Ureter (tissue), 1 donor: ENCODE measurements around the gene DPM2. TPM values are rescaled to one million over a fixed set of nuclear protein-coding genes. Genes with fewer than 3 reads are reported as not detected.

Experiments used
- DNase-seq: peaks from one replicate; pipeline ENCODE4 v3.0.0-alpha.2; 2020; ENCODE audit warnings: low spot score
- total RNA-seq: library from RNA; stranded (reverse); gene quantifications from one replicate; pipeline ENCODE4 v1.2.4, GENCODE V29; 2023
- donor health status: DM: yes; HTN: yes; CAD: no.

The DPM2 gene
- total RNA-seq, 1 donor from 2014 or later: 41.1 TPM

DNA sequence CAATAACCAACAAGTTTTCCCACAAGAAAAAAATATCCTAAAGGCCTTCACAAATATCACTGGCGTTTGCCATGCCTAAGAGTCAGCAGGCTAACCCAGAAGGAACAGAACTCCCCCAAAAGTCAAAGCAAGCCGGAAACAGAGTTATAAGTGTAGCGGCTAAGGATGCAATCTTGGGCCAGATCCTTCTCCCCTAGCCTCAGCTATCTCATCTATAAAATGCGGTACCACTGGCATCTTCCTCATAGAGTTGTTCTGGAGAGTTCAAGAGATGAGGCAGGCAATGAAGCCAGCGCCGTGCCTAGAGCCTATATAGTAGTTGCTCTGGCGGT, 632 bp downstream of the DPM2 start:
- no peak for DNase-seq

DNA sequence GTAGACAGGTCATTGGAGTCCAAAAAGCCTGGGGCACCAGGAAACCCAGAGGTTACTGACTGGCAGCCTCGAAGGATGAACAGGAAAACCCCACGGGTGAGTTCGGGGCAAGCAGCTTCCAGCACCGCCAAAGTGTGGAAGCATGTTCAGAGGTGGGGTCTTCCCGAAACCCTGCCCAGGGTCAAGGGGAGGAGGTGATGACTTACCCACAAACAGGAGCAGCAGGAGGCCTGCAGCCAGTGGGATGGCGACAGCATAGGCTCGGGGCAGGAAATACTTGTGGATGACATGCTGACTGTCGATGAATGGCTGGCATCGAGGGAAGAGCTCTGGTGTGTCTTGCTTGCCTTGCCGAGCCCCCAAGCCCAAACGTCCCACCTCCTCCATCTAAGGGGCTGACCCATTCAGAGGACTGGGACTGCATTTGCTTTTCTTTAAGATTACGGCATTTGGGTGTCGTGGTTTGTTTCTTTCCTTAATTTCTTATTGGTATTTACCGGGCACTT, 1.3 kb downstream of the DPM2 start:
- no peak for DNase-seq

DNA sequence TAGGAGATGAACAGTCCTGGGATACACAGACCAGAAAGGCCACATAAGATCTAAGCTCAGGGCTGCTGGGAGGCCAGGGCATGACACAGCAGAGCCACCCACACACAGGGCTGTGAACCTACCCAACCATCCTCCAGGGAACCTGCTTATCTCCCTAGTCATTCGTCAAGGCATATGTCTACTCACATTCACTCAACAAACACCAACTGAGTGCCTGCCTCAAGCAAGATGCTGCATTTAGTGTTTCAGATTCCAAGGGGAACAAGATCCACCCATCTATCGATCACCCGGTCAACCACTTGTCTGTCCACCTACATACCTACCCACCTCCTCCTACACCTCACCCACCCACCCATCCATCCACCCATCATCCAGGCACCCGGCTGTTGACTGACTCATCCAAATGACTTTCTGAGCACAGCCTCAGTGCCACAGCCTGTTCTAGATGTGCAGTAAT, 1.9 kb downstream of the DPM2 start:
- DNase-seq: no peak

DNA sequence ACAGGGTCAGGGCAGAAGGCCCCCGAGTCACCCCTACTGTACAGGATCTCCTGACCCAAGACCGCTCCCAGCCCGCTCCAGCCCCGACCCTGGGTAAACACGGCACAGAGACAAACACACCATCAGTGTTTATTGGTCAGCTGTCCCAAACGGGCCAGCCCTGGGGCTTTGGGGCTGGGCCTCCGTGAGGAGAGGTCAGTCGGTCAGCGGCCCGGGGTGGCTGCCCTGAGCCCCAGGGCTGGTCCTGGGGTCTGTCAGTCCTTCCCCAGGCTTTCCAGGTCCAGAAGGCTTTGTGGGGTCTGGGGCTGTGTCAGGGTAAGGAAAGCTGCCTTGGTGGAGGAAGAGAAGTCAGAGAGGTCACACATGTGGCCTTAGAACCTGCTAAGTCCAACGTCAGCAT, 2.7 kb downstream of the DPM2 start:
- DNase-seq: no peak

DNA sequence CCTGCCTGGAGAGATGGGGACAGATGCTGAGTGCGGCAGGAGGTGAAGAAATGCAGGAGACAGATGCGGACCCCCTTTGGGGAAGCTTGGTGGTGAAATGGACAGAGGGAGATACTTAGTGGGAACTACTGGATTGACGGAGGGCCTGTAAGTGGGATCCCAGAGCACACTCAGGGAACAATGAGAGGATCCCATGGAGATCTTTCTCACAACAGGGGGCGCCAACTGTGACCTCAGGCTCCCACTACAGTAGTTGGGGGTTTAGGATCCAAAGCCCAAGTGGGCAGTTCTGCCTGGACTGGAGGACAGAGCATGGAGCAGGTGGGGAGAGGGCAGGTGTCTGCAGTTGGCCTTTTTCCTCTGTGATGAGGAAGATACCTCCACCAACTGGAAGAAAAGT, 3.4 kb downstream of the DPM2 start:
- DNase-seq: no peak

DNA sequence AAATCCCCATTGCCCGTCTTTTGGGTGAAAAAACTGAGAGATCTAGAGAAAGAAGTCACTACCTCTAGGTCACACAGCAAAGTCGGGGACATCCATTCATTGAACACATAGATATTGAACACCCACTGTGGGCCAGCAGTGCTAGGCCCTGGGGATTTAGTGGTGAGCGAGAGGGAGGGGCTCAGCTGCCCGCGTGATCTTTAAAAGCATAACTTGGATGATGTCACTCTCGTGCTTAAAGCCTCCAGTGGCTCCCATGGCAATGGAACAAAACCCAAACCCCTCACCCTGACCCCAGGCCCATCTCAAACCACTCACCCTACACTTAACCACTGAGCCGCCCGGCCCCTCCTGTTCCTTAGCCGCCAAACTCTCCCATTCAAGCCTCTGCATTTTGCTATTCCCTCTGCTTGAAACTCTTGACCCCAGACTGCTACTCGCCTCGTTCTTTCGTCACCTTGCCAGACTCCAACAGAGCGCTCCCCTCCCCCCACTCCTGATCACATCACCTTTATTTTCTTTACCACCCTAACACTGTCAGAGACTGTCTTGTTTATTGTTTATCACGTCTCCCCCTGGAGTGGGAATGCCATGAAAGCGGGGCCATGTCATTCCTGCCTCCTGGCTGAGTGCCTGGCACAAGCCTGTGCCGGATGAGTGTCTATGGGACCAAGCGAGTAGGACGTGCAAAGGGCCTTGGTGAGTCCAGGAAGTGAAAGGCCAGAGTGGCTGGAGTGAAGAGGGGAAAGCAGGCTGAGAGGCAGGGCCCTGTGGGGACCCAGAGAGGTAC, 6.4 kb downstream of the DPM2 start:
- no peak for DNase-seq

DNA sequence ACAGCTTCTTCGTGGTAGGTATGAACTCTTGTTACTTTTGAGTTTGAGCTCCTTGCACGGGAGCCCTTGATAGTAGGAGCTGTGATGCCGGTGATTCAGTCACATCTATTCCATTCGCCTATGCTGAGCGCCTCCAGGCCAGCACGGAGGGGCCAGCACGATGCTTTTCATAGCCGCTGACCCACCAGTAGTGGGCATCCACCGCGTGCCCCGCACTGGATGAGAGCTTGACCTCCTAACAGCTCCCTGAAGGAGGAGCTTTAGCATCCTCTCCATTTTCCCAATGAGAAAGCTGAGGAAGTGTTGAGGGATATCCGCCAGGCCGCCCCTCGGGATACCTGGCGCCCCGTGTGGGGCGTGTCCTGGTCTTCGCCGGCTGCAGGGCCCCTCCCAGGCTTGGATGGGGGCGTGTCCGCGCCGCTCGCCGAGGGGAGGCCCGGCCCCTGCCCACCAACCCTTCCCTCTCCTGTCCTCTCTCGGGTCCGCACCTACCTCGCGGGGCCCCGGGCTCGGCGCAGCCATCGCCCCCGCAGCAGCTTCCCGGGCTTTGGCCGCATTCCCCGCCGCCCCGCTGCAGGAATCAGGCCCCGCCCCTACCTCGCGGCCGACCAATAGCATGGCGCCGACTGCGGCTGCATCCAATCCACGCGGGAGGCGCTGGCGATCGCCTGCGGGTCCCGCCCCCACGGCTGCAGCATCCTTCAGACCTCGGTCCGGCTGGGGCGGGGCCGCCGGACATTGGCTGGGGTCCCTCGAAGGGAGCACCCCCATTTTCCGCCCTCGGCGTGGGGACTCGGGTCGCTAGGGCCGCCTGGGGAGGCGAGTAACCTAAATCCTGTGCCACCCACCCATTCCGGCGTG, 7.2 kb downstream of the DPM2 start, which contains the start of gene PIP5KL1:
Gene PIP5KL1, minus strand, starts transcription at position 547 of the 861 bp plus-strand sequence. Its CDS starts 25 bp downstream, at position 522.
- no peak for DNase-seq

DNA sequence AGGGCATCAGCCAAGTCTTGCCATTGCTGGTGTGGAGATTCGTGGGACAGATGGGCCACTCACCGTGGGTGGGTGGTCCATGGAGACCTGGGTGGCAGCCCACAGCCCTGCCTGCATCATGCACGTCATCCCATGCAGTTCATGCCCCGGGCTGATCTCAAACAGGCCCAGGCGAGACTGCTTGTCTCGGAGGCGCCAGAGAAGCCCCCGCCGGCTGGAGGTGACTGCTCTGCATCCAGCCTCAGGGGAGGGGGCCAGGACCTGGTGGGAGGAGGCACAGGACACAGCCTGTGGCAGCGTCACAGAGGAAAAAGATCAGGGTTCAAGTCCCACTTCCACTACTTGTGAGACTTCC, 8.1 kb downstream of the DPM2 start:
- no peak for DNase-seq

DNA sequence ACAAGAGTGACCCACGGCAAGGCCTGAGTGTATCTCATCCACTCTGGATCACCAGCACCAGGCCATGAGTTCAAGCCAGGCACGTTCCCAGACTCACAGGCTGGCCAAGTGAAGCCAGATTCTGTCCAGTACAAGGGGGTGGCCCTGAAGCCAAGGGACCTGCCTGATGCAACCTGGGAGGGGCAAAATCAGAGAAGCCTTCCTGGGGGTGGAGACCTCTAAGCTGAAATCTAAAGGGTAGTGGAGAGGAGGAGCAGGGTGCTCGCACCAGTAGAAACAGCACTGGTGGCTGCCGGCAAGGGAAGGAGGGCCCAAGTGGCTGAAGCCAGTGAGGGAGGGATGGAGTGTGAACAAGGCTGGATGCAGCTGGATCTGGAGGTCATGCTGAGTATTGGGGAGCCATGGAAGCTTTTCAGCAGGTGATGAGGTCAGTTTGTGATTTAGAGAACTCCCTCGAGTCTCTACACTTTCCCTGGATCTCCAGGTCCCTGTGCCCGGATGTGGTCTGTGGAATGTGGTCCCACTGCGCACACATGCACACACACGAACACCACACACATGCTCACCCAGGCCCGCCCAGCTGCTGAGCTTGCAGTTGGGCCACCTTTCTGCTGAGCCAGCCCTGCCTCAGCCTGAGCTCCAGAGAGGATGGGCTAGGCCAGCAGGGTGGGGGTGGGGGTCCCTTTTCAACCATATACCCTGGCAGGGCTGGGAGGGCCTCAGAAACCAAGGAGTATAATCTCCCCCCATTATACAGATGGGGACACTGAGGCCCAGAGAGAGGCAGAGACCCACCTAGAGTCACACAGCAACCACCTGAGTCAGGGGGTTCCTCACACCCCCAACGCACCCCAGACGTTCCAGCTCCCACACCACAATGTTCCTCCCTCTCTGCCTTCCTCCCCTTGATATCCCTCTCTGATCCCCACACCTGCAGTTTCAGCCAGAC, 8.7 kb downstream of the DPM2 start:
- no peak for DNase-seq

DNA sequence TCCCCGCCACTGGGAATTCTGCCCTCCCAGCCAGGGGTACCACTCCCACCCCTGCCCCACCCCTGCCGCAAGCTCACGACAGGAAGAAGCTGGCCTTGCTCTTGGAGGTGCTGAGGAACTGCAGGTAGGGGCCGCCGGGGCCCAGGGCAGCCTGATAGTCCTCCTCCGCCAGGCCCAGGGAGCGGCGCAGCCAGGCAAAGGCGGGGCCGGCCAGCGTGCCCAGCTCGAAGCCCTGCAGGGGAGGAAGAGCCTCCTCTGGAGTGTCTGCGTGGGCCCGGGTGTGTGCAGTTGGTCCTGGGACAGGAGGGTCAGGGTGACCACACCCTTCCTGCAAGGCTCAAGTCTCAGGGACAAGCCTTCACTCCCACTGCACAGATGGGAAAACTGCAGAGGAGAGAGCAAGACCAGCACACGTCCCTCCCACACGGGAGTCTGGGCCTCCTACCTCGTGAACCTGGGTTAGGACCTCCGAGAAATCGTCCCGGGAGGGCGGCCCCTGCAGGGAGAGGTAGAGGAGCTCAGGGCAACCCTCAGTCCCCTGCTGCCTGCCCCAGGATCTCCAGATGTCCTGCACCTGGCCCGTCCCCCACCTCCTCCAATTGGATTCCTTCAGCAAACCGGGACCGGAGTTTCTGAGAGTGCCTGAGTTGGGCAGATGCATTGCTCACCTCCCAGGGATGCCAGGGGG, 9.5 kb downstream of the DPM2 start:
- DNase-seq: no peak

DNA sequence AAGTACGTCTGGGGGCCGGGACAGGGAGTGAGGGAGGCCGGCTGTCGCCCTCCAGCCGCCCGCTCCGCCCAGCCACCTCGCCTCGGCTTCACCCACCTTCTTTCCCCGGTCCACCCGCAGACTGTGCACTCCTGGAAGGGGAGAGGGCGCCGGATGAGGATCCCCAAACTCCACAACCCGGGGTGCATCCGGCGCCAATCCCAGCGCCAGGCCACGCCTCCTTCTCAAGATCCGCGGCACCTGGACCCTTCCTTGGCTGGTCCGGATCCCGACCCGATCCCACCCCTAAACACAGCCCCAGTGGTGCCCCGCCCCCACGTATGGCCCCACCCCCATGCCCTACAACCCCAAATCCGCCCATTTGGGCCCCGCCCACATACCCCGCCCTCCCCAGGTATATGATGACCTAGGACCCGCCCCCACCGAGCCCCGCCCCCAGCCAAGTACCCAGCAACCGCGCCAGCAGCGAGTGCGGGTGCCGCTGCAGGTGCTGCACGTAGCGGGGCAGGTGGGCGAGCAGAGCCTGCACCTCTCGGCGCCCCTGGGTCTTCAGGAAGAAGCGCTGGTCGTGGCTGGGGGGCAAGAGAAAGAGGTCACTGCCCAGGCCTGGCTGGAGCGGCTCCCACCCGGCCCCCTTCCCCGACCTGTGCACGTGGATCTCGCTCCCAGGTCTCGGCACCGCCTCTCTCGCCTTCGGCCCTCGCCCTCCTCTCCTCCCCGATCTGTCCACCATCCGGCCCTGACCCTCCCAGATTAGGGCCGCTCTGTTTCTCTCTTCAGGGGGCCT, 10.3 kb downstream of the DPM2 start:
- no peak for DNase-seq

DNA sequence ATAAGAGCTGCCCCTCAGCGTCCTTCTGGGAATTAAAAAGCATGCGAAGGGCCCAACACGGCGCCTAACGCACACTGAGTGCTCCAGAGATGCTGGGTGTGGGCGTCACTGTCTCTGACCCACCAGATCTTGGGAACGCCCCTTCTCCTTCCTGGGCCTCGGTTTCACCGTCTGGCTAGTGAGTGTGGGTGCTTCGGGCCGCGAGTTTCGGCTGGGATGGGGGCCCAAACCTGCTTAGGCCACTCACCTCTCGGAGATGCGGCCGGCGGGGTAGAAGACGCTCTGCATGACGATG, 10.8 kb downstream of the DPM2 start:
- DNase-seq: no peak

DNA sequence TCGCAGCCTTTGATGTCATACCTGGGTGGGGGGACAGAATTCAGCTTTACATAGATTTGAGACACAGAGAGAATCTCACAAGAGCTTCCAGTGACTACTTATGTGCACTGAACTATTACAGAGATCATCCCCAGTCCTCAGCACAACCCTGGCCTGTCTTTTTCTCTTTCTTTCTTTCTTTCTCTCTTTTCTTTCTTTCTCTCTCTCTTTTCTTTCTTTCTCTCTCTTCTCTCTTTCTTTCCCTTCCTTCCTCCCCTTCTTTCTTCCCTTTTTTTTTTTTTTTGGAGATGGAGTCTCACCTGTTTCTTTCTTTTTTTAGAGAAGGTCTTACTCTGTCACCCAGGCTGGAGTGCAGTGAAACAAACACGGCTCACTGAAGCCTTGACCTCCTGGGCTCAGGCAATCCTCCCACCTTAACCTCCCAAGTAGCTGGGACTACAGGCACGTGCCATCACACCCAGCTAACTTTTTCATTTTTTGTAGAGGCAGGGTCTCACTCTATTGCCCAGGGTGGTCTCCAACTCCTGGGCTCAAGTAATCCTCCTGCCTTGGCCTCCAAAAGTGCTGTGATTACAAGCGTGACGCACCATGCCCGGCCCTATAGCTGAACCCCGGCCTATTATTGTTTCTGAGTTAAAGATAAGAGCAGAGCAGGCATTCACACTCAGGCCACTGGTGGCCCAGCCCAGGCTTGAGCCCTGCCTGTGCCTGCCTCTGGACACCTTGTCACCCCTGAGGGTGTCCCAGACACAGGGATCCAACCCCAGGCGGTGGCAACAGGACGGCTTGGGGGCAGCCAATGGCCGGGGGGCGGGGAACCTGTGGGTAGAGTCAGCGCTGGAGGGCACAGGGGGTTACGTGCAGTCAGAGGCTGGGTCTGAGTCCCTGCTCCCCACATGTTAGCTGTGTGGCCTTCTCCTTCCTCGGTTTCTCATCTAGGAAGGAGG, 11.4 kb downstream of the DPM2 start:
- no peak for DNase-seq

DNA sequence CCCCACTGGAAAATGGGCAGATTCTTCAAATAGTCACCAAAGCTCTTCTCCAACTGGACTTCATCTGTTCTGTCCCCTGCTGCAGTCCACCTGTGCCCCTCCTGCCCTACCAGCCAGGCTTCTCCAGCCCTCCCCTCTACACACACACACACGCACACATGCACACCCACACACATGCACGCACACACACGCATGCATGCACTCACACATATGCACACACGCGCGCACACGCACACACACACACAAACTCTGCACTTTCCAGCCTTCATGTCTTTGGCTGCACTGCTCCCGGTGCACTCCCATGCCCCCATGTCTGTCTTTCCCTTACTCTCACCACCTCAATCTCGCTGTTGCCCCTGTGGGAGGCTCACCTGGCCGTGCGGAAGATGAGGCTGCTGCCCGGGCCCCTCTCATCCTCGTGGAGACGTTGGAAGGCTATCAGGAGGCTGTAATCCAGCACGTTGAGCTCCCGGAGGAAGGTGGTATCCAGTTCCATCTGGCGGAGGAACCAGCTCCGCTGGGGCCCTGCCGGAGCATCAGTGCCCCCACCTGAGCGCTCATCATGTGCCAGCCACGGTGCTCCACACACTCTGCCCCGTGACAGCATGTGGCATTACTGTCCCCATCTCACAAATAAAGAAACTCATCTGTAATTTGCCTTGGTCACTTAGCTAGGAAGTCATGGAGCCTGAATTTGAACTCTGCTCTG, 12.8 kb downstream of the DPM2 start:
- no peak for DNase-seq

DNA sequence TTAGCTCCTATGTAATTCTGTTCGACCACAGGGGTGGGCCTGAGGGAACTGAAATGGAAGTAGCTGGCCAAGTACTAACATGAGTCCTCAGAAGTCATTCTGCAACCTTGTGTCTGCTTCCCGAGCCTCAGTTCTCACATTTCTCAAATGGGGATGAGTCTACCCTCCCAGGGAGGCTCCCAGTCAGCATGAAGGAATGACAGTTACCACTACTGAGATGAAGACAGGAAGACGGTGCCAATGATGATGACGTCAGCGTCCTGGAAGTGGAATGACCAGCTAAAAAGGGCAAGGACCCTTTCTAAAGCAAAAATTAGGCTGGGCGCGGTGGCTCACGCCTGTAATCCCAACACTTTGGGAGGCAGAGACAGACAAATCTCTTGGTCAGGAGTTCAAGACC, 13.9 kb downstream of the DPM2 start:
- DNase-seq: no peak

DNA sequence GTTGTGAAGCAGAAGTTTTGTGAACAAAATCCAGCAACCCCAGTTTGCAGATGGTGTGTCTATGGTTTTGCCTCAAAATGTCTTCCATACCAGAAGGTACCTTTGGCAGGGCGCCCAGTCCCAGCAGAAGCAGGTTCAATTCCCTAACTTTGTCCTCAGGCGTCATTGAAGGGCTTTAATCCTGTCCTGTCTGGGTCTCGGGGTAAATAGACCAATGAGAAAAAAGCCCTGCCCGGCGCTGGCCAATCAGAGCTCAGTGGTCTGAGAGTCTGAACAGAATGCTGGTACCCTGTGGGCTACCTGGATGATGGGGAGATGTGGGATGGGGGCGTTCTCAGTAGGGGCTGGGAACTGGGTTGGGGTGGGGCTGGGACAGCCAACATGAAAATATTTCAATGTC, 14.6 kb downstream of the DPM2 start:
- DNase-seq: no peak

DNA sequence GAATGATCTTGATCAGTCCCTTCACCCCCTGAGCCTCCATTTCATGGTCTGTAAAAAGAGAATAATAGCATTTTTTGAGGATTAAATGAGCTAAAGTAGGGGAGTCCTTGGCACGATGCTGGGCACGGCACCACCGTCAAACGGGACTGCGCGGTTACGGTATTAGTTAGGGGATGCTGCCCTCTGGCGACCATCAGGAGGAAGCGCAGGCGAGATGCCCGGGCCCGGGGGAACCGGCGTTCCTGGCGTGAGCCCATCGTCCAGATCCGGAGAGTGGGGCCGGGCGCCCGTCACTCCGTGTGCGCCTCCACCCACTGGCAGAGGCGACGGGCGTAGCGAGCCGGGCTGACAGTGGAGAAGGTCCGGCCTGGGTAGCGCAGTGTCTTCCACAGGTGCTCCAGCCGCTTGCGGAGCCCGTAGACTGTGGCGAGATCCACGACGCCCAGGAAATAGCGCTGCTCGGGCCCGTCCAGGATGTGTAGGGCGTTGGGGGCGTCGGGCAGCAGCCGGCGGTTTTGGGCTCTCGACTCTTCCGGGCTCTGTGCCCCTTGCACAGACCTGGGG, 16.0 kb downstream of the DPM2 start:
- peak; percentile 82 for DNase-seq

DNA sequence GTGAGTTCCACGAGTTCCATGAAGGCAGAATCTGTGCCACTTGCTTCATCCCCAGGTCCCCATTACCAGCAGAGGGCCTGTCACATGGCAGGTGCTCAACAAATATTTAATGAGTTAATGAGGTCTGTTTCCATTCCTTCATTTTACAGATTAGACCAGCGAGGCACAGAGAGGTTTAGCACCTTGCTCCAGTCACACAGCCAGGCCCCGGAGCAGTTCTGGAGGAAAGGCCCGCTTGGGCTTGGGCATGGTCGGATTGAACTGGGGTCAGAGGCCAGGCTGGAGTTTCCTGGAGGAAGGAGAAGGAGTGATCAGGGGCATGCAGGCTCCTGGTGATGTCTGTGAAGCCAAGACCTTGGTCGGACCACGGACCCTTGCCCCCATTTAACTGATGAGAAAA, 16.9 kb downstream of the DPM2 start:
- no peak for DNase-seq
